BJ (cell line): Measurements from ENCODE around the gene KIRREL3. TPM values are rescaled to one million over a fixed set of nuclear protein-coding genes. Genes with fewer than 3 reads are reported as not detected.

Source experiments
- CTCF ChIA-PET: fragments of 350-600 bp; formaldehyde crosslinking; extraction: SDS; loops from one replicate; lab custom pipeline; 2021; ENCODE audit warnings: antibody characterized with exemption, inconsistent platforms; lab: Yijun Ruan, JAX
- POLR2A ChIA-PET: fragments of 300-600 bp; sonication (Branson Sonifier 250); formaldehyde crosslinking; extraction: SDS; loops from one replicate; lab custom pipeline; 2021; ENCODE audit warnings: antibody characterized with exemption; lab: Charles Lee
- DNase-seq: peaks from one replicate; pipeline ENCODE4 v3.0.0-alpha.2; 2011; ENCODE audit warnings: low read depth
- H3K27me3 ChIP-seq: 2 replicates; pipeline ENCODE4 v1.6.0; 2011; ENCODE audit warnings: low read length; ENCODE audit not compliant: control insufficient read depth, insufficient read depth
- H3K36me3 ChIP-seq: 2 replicates; pipeline ENCODE4 v1.5.1; 2011; ENCODE audit warnings: low read length; ENCODE audit not compliant: control insufficient read depth, insufficient read depth
- H3K4me3 ChIP-seq: 2 replicates; pipeline ENCODE4 v1.5.1; 2011; ENCODE audit warnings: low read depth, mild to moderate bottlenecking, control low read depth, low read length
- CTCF ChIP-seq: IDR thresholded peaks from 2 replicates; pipeline ENCODE4 v1.5.1; 2011; ENCODE audit warnings: low read depth, mild to moderate bottlenecking, control low read depth, inconsistent platforms, low read length, moderate library complexity; ENCODE audit not compliant: insufficient read depth
- polyA plus RNA-seq: library from polyadenylated mRNA; depleted of rRNA; stranded (reverse); fragments of >200 nt; gene quantifications from 2 replicates; pipeline ENCODE4 v1.2.3, GENCODE V29; 2011

Gene KIRREL3
- polyA plus RNA-seq, 1 experiment: 19.6 TPM

- DNase-seq: no peak
- Histone ChIP-seq H3K27me3 (no peaks in the 10 kb centered on the region), H3K4me3 (no peak overlapping the region), H3K36me3 (no peaks in the 10 kb centered on the region)
- ChIA-PET POLR2A (no interaction called here), CTCF (interaction anchor here (0.6 kb wide), 1 partner anchor 113 kb away, joined by 3 read pairs; no protein-coding TSS in a partner anchor)
- no peak for TF ChIP-seq CTCF
Measured at GRCh38 chr11:126901783-126902182, 98.8 kb downstream of the KIRREL3 start.

- peaks cover 1% of the 10 kb centered on the region; the same call in 1 of the 2 replicates for H3K36me3 ChIP-seq
- no peak overlapping the region for H3K4me3 ChIP-seq
- H3K27me3 ChIP-seq: no peaks in the 10 kb centered on the region
- no peak for DNase-seq
- ChIA-PET POLR2A (no interaction called here), CTCF (no interaction called here)
- no peak for TF ChIP-seq CTCF
Measured at GRCh38 chr11:126899961-126900748, 100.4 kb downstream of the KIRREL3 start.

DNA sequence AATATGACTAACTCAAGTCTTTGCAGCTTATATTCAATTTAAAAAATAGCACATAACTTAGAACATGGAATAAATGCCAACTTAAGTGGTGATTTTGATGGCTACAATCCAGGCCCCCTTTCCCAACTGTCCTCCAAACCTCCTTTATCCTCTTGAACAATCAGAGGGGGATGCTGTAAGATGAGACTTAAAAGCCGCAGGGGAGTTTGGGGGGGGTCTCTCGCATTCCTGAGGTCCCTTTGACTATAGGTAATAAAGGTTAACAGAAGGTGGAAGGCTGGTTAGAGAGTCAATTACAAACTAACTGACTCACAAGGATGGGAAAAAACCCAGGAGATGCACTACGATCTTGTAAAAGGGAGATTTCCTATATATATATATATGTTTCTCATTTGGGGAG lies 101.8 kb downstream of the KIRREL3 start:
- ChIA-PET CTCF (no interaction called here), POLR2A (no interaction called here)
- Histone ChIP-seq H3K4me3 (no peak overlapping the region), H3K27me3 (no peaks in the 10 kb centered on the region), H3K36me3 (peaks cover 1% of the 10 kb centered on the region; the same call in 1 of the 2 replicates)
- DNase-seq: no peak
- no peak for TF ChIP-seq CTCF

DNA sequence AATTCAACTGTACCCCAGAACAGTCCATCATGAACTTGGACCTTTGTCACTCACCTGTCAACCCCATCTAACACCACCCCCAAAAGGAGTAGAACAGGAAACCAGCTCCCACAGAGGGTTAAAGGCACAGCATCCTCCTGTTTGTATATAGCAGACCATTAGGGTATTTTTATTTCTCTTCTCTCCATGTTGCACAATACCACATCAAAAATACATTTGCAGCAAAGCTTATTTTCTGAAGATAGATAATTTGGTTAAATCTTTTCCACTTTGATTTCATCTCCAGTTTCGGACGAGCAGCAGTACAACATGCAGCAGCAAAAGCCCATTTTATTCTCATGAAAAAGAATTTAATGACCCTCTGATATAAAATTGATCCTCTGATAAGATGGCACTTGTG lies 103.1 kb downstream of the KIRREL3 start:
- no peak for TF ChIP-seq CTCF
- ChIA-PET CTCF (interaction anchor here (1.2 kb wide), 1 partner anchor 290 kb away, joined by 4 read pairs; no protein-coding TSS in a partner anchor), POLR2A (no interaction called here)
- H3K36me3 ChIP-seq: peaks cover 1% of the 10 kb centered on the region; the same call in 1 of the 2 replicates
- no peaks in the 10 kb centered on the region for H3K27me3 ChIP-seq
- H3K4me3 ChIP-seq: no peak overlapping the region
- DNase-seq: no peak

- H3K4me3 ChIP-seq: no peak overlapping the region
- TF ChIP-seq CTCF: no peak
- no peaks in the 10 kb centered on the region for H3K27me3 ChIP-seq
- no peak for DNase-seq
- CTCF ChIA-PET: no interaction called here
- H3K36me3 ChIP-seq: peaks cover 1% of the 10 kb centered on the region; the same call in 1 of the 2 replicates
- POLR2A ChIA-PET: no interaction called here
Measured at GRCh38 chr11:126896025-126896424, 104.5 kb downstream of the KIRREL3 start.
